SK-N-SH treated with all-trans-retinoic acid at 6 μM for 48 hours (cell line): ENCODE data around the gene MYCBP2.

ENCODE experiments used
- ARNTL ChIP-seq: fragments of 450-650 bp; formaldehyde crosslinking; IDR thresholded peaks from 2 replicates; pipeline ENCODE4 v1.5.0; 2020; ENCODE audit warnings: low read depth, mild to moderate bottlenecking, moderate library complexity, borderline replicate concordance
- BACH2 ChIP-seq: fragments of 250-450 bp; sonication (Bioruptor Pico); IDR thresholded peaks from 2 replicates; pipeline ENCODE4 v1.9.0; 2021; ENCODE audit warnings: mild to moderate bottlenecking, borderline replicate concordance
- CREB5 ChIP-seq: fragments of 250-450 bp; sonication (Bioruptor Pico); IDR thresholded peaks from 2 replicates; pipeline ENCODE4 v1.5.1; 2020; ENCODE audit warnings: low read depth, mild to moderate bottlenecking, moderate library complexity
- ESRRG ChIP-seq: fragments of 250-450 bp; sonication (Bioruptor Pico); IDR thresholded peaks from 2 replicates; pipeline ENCODE4 v1.6.1; 2021; ENCODE audit warnings: mild to moderate bottlenecking
- ISL1 ChIP-seq: fragments of 250-450 bp; sonication (Bioruptor Pico); IDR thresholded peaks from 2 replicates; pipeline ENCODE4 v2.1.2; 2022; ENCODE audit warnings: mild to moderate bottlenecking, moderate library complexity
- PPARA ChIP-seq: fragments of 250-450 bp; sonication (Bioruptor Pico); IDR thresholded peaks from 2 replicates; pipeline ENCODE4 v1.5.0; 2020; ENCODE audit warnings: mild to moderate bottlenecking, borderline replicate concordance
- RARB ChIP-seq: fragments of 250-450 bp; sonication (Bioruptor Pico); IDR thresholded peaks from 2 replicates; pipeline ENCODE4 v1.8.0; 2021; ENCODE audit warnings: mild to moderate bottlenecking, moderate library complexity
- TOX ChIP-seq: fragments of 250-450 bp; sonication (Bioruptor Pico); IDR thresholded peaks from 2 replicates; pipeline ENCODE4 v1.8.0; 2021; ENCODE audit warnings: mild to moderate bottlenecking, moderate library complexity, borderline replicate concordance
- ZC3H10 ChIP-seq: fragments of 250-450 bp; sonication (Bioruptor Pico); IDR thresholded peaks from 2 replicates; pipeline ENCODE4 v1.5.1; 2021; ENCODE audit warnings: mild to moderate bottlenecking, moderate library complexity
- ZFP3 ChIP-seq: fragments of 250-450 bp; sonication (Bioruptor Pico); IDR thresholded peaks from 2 replicates; pipeline ENCODE4 v1.5.0; 2020; ENCODE audit warnings: mild to moderate bottlenecking, moderate library complexity
- ZFP30 ChIP-seq: fragments of 450-650 bp; formaldehyde crosslinking; IDR thresholded peaks from 2 replicates; pipeline ENCODE4 v1.5.0; 2022; ENCODE audit warnings: mild to moderate bottlenecking, moderate library complexity
- ZNF565 ChIP-seq: fragments of 450-650 bp; formaldehyde crosslinking; conservative IDR thresholded peaks from 2 replicates; pipeline ENCODE4 v1.5.0; 2020; ENCODE audit warnings: low read depth, mild to moderate bottlenecking, moderate library complexity
- ZNF8 ChIP-seq: fragments of 450-650 bp; formaldehyde crosslinking; IDR thresholded peaks from 2 replicates; pipeline ENCODE4 v1.5.0; 2020; ENCODE audit warnings: mild to moderate bottlenecking, moderate library complexity

DNA sequence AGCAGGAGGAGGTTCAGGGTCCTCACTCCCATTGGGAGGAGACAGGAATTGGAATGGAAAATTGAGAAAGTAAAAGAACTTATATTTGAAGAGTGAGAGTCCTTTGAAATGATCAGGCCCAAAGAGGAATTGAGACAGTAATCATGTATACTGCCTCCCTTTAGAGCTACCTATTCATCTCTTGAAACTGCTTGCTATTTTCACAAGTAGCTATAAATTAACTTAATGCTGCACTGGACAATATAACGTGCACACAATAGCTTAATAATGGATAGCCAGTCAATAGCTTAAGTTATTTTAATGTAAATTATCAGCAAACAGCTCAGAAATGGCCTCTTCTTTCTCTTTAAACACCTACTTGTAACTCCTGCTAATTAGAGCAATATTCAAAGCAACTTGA lies 46.6 kb upstream of the MYCBP2 start:
- TF ChIP-seq ZC3H10 (CRISPR knock-in tag) (no peak), ZNF565 (CRISPR knock-in tag) (no peak), ZFP3 (CRISPR knock-in tag) (no peak), PPARA (CRISPR knock-in tag) (no peak), RARB (CRISPR knock-in tag) (no peak), ESRRG (CRISPR knock-in tag) (no peak), ISL1 (CRISPR knock-in tag) (no peak), ZNF8 (CRISPR knock-in tag) (no peak), ARNTL (CRISPR knock-in tag) (no peak), CREB5 (CRISPR knock-in tag) (no peak), ZFP30 (CRISPR knock-in tag) (no peak), BACH2 (CRISPR knock-in tag) (no peak), TOX (CRISPR knock-in tag) (no peak)
